M059J (cell line): ENCODE data around the gene DBNL. TPM values are rescaled to one million over a fixed set of nuclear protein-coding genes. Genes with fewer than 3 reads are reported as not detected.
"Not testable (repeated sequence)": the region's sequence is repeated elsewhere in the genome, so short reads cannot be mapped to it uniquely, and the experiment has no call there.

Experiments
- DNase-seq: peaks from one replicate; pipeline ENCODE4 v3.0.0-alpha.2; 2012; ENCODE audit warnings: low read depth
- total RNA-seq: library from RNA; depleted of rRNA; stranded (reverse); fragments of >200 nt; shearing (Covaris generic); gene quantifications from 2 replicates; pipeline ENCODE4 v1.2.3, GENCODE V29; 2014; rRNA removed

The DBNL gene
- 110 and 183 TPM in 2 replicates for total RNA-seq

GRCh38 chr7:44044315-44045225, at the start of gene DBNL:
Gene DBNL, plus strand, starts transcription at chr7:44044702. Its CDS starts 36 bp downstream, at chr7:44044738.
- DNase-seq = peak; percentile 90

GRCh38 chr7:43997532-43997931, 47.0 kb upstream of the DBNL start, which contains the start of gene SPDYE1:
Gene SPDYE1, plus strand, starts transcription at chr7:43997897. Its CDS starts 2,053 bp downstream, at chr7:43999950.
- not testable (repeated sequence) for DNase-seq

GRCh38 chr7:44012081-44012480, 32.4 kb upstream of the DBNL start:
- DNase-seq = not testable (repeated sequence)

- not testable (repeated sequence) for DNase-seq
Observed at GRCh38 chr7:44015090-44015489, 29.4 kb upstream of the DBNL start.

- DNase-seq = peak; percentile 94
Observed at GRCh38 chr7:44018857-44019807, 25.4 kb upstream of the DBNL start.

- not testable (repeated sequence) for DNase-seq
Observed at GRCh38 chr7:44019825-44020224, 24.7 kb upstream of the DBNL start.

GRCh38 chr7:44022069-44022468, 22.4 kb upstream of the DBNL start:
- DNase-seq = not testable (repeated sequence)

- not testable (repeated sequence) for DNase-seq
Observed at GRCh38 chr7:44022796-44023467, 21.6 kb upstream of the DBNL start.

- not testable (repeated sequence) for DNase-seq
Observed at GRCh38 chr7:44029433-44029832, 15.1 kb upstream of the DBNL start.

- DNase-seq = not testable (repeated sequence)
Observed at GRCh38 chr7:44030029-44030428, 14.5 kb upstream of the DBNL start.

GRCh38 chr7:44031319-44031718, 13.2 kb upstream of the DBNL start:
- DNase-seq = not testable (repeated sequence)

GRCh38 chr7:44032031-44032430, 12.5 kb upstream of the DBNL start:
- not testable (repeated sequence) for DNase-seq

GRCh38 chr7:44033971-44034844, 10.3 kb upstream of the DBNL start:
- not testable (repeated sequence) for DNase-seq

- not testable (repeated sequence) for DNase-seq
Observed at GRCh38 chr7:44036364-44036763, 8.1 kb upstream of the DBNL start.

- not testable (repeated sequence) for DNase-seq
Observed at GRCh38 chr7:44037951-44038350, 6.6 kb upstream of the DBNL start.

GRCh38 chr7:44038553-44038952, 5.9 kb upstream of the DBNL start:
- DNase-seq = not testable (repeated sequence)

- DNase-seq = peak; percentile 46
Observed at GRCh38 chr7:44038961-44039558, 5.4 kb upstream of the DBNL start.

GRCh38 chr7:44039800-44040492, 4.6 kb upstream of the DBNL start:
- not testable (repeated sequence) for DNase-seq

GRCh38 chr7:44040493-44040891, 4.0 kb upstream of the DBNL start:
- DNase-seq = not testable (repeated sequence)
